NOMO-1 treated with dmso at 0.1 percent for 144 hours (cell line): ENCODE data around the gene RGS7.
"Not testable (repeated sequence)": the region's sequence is repeated elsewhere in the genome, so short reads cannot be mapped to it uniquely, and the experiment has no call there.

Experiments
- DNase-seq: peaks from one replicate; lab custom pipeline; 2025; ENCODE audit not compliant: unreplicated experiment; lab: John Stamatoyannopoulos, UW

Gene RGS7

DNA sequence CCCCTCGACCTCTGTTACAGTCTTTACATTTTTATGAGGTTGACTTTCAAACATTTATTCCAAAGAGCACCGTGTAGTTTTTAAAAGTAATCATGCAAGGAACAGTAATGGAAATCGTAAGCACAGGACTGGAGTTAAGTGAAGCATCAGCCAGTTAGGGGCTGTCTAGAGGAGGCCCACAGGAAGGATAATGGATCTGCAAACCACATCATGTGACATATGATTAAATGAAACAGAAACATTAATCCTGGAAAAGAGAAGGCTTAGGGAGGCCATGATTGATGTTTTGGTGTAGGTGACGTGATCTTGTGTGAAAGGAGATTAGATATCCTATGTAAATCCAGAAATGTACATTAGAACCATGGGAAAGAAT lies 25.0 kb downstream of the RGS7 start:
- no peak for DNase-seq

DNA sequence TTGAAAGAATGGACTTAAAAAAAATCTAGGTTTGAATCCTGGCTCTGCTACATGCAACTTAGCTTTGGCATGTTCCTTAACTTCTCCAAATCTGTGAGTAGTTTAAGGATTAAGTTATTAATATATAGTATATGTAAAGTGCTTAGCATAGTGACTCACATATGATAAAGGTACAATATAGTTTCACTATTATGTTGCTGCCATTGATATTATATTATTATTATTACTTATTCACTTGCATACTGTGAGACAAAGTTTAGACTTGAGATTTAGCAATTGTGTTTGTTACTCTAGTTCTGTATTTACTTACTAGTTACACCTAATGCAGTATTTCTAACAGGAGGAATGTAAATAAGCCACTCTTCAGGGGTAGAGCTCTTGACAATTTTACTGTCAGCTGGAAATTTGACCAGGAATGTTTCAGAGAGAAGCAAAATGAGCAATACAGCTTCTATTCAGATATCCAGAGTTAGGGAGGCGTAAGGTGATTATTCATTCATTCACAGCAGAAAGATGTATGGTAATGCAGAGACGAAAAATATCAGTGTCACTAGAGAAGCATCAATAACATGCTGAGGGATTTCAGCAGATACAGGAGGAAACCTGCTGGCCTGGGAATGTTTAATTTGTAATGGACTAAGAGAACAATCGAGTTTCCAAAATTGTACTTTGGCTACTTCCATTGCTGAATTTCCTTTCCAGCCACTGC lies 25.5 kb downstream of the RGS7 start:
- DNase-seq = no peak

- DNase-seq = no peak
Observed at GRCh38 chr1:241330619-241331327, 26.2 kb downstream of the RGS7 start.

DNA sequence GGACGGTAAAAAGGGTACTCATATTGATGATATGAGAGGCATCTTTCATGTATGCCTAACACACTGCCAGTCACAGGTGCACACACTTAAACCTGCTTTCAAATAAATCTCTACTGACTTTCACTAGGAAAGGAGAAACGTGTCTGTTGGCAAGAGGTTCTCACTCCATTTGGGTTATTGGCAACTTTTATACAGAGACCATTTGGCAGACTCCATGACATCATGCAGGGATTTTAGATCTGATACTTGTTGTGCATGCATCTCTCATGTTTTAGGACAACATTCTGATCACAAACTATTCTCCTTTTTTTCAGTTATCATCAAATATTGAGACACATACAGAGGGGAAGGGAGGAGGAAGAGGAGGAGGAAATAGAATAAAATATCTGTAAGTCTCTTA lies 31.5 kb downstream of the RGS7 start:
- DNase-seq = no peak

DNA sequence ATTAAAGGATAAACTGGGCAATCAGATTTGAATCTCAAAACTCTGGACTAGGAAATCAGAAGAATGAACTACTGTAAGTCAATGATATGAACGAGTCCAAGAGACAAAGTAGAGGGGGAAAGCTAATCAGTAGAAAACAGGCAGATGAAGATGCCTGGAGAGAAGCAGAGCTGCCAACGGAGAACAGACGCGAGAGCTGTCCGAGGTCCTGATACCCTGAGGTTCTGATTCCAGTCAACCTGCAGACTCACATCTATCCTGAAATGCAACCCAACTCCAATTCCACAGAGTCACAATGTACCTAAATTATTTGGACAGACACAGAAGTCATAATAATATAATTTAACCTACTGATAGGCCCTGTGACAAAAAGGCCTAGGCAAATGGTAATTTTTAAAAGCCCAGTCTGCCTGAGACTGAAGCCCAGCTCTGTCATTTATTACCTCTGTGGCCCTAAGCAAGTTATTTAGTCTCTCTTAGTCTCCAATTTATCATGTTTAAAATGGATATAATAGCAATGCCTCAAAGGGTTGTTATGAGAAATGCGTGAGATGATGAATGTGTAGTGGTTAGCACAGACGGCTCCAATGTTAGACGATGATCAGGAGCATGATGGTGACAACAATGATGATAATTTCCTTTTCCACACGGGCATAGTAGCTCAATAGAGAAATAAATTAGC lies 33.4 kb downstream of the RGS7 start:
- DNase-seq = no peak

DNA sequence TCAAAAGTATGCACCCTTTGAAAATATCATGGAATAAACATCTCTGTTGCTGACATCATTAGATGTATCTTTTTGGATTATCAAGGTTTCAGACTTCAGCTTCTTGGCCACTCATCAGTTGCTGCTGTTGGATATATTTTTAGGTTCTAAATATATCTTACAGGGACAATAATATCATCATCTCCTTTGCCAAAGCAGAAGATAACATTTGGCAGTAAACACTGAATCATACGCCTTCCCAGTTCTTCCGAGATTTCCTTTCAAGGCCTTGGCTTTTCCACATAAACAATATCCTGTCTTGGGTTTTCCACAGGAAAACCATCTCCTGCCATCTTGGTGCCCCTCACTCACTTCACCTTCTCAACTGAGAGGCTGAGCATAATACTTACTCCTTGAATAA lies 39.3 kb downstream of the RGS7 start:
- DNase-seq = no peak

DNA sequence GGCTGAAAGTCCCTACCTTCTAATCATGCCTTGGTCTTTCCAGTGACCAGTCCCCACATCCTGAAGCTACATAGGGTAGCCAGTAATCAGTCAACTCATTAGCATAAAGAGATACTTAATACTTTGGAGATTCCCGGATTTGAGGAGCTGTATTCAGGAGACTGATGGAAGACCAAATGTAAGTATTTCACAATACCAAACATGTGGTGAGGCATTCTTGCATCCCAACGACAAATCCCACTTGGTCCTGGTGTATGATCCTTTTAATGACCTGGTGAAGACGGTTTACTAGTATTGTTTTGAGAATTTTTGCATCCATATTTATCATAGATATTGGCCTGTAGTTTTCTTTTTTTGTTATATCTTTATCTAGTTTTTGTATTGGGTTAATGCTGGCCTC lies 40.6 kb downstream of the RGS7 start:
- no peak for DNase-seq

GRCh38 chr1:241311056-241311746 lies 45.8 kb downstream of the RGS7 start:
- DNase-seq = no peak

- no peak for DNase-seq
Observed at GRCh38 chr1:241310451-241310850, 46.6 kb downstream of the RGS7 start.

GRCh38 chr1:241309651-241310050 lies 47.4 kb downstream of the RGS7 start:
- DNase-seq = no peak

GRCh38 chr1:241308471-241308870 lies 48.5 kb downstream of the RGS7 start:
- no peak for DNase-seq

GRCh38 chr1:241308011-241308410 lies 49.0 kb downstream of the RGS7 start:
- no peak for DNase-seq

DNA sequence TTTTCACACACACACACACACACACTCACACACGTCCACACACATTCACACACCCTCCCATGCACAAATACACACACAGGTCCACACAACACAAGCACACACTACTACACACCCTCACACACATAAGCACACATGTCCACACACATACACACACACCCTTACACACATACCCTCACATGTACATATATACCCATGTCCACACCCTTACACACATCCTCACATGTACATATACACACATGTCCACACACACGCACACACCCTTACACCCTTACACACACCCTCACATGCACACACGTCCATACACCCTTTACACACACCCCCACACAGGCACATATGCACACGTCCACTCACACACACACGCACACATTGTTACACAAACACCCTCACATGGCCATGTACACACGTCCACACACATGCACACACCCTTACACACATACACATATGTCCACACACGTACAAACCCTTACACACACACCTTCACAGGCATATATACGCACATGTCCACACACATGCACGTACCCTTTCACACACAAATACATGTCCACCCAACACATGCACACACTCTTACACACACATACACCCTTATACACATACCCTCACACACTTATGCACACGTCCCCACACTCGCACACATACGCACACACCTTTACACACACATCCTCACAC lies 50.7 kb downstream of the RGS7 start:
- no peak for DNase-seq

GRCh38 chr1:241302024-241302423 lies 55.0 kb downstream of the RGS7 start:
- DNase-seq = not testable (repeated sequence)

- no peak for DNase-seq
Observed at GRCh38 chr1:241299347-241299746, 57.7 kb downstream of the RGS7 start.

GRCh38 chr1:241292973-241293372 lies 64.0 kb downstream of the RGS7 start:
- no peak for DNase-seq

GRCh38 chr1:241291548-241291947 lies 65.5 kb downstream of the RGS7 start:
- DNase-seq = not testable (repeated sequence)

DNA sequence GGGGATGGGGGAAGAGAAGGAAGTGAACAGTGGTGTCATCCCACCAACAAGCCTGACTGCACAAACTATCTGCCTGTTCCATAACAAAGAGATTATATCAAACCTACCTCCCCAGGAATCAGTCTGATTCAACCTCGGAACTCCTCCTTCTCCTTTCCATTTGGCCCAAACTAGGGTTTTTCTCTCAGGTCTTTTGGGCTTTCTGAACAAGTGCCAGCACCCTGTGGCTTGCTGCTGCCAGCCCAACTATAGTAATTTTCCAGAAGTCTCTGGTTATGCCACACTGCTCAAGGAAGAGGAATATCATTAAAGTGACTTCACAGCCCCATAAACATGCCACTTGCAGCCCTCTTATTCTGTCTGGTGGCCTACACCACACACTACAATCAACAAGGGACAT lies 70.5 kb downstream of the RGS7 start:
- DNase-seq = no peak

- no peak for DNase-seq
Observed at GRCh38 chr1:241276391-241276790, 80.6 kb downstream of the RGS7 start.

GRCh38 chr1:241275981-241276380 lies 81.0 kb downstream of the RGS7 start:
- no peak for DNase-seq

DNA sequence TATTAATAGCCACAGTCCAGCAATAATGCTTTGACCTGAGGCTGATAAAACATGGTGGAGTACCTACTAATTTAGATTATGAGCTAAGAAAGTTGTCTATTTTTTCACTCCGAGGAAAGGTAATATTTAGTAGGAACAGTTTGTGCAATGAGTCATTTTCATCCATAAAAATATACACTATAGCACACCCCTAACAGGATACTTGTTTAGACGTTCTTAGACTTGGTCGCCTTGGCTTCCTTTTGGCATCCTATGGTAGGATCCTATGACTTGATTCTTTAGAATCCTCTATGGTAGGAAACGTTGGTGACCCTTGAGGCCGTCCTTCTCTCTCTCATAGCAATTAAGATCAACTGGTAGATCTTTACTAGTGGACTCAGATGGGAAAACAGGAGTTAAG lies 81.8 kb downstream of the RGS7 start:
- DNase-seq = no peak
